Type B pancreatic cell (in vitro differentiated cells): ENCODE measurements around the gene ITPRID1. TPM values are rescaled to one million over a fixed set of nuclear protein-coding genes. Genes with fewer than 3 reads are reported as not detected.
"Not testable (repeated sequence)": the region's sequence is repeated elsewhere in the genome, so short reads cannot be mapped to it uniquely, and the experiment has no call there.

Experiments used
- DNase-seq: peaks from one replicate; pipeline ENCODE4 v3.0.0; 2021; ENCODE audit warnings: mixed read lengths; ENCODE audit not compliant: unreplicated experiment; ENCODE audit errors: extremely low spot score
- H3K27ac Mint-ChIP-seq: 2 replicates; pipeline ENCODE4 v1.8.0; 2021; ENCODE audit warnings: mild to moderate bottlenecking, mixed read lengths
- H3K27me3 Mint-ChIP-seq: 2 replicates; pipeline ENCODE4 v1.8.0; 2021; ENCODE audit warnings: mixed read lengths
- H3K36me3 Mint-ChIP-seq: 2 replicates; pipeline ENCODE4 v1.8.0; 2021; ENCODE audit warnings: mixed read lengths
- H3K4me1 Mint-ChIP-seq: one replicate; pipeline ENCODE4 v1.8.0; 2021; ENCODE audit warnings: mixed read lengths; ENCODE audit not compliant: unreplicated experiment
- H3K4me3 Mint-ChIP-seq: 2 replicates; pipeline ENCODE4 v1.8.0; 2021; ENCODE audit warnings: mild to moderate bottlenecking, mixed read lengths
- H3K9me3 Mint-ChIP-seq: 2 replicates; pipeline ENCODE4 v1.8.0; 2021; ENCODE audit warnings: mixed read lengths
- long read RNA-seq: library from polyadenylated mRNA; unstranded; transcript quantifications from one replicate; pipeline ENCODE4 v2.0.0, GENCODE V29; 2020
- total RNA-seq: library from RNA; stranded (reverse); gene quantifications from 2 replicates; pipeline ENCODE4 v1.2.1, GENCODE V29; 2021; ENCODE audit warnings: low replicate concordance
- TF ChIP-seq, protein P1 (sequence below): fragments of 200-600 bp; sonication (generic); conservative IDR thresholded peaks from 2 replicates; pipeline ENCODE4 v1.5.0; 2021; ENCODE audit warnings: antibody characterized with exemption, mild to moderate bottlenecking

ITPRID1 gene
- total RNA-seq = 0.07 and 0.14 TPM in 2 replicates
- long read RNA-seq, partial matches to known transcripts = 1 of 2 reads
- long read RNA-seq, other reads (novel, unspliced or antisense) = 1 of 2 reads

GRCh38 chr7:31513790-31514189, at the start of gene ITPRID1:
ITPRID1 (plus strand) TSS chr7:31514090; CDS start chr7:31553025, 38,935 bp downstream.
- TF ChIP-seq, protein P1, sequence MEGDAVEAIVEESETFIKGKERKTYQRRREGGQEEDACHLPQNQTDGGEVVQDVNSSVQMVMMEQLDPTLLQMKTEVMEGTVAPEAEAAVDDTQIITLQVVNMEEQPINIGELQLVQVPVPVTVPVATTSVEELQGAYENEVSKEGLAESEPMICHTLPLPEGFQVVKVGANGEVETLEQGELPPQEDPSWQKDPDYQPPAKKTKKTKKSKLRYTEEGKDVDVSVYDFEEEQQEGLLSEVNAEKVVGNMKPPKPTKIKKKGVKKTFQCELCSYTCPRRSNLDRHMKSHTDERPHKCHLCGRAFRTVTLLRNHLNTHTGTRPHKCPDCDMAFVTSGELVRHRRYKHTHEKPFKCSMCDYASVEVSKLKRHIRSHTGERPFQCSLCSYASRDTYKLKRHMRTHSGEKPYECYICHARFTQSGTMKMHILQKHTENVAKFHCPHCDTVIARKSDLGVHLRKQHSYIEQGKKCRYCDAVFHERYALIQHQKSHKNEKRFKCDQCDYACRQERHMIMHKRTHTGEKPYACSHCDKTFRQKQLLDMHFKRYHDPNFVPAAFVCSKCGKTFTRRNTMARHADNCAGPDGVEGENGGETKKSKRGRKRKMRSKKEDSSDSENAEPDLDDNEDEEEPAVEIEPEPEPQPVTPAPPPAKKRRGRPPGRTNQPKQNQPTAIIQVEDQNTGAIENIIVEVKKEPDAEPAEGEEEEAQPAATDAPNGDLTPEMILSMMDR = no peak
- Mint-ChIP-seq H3K36me3 (no peaks in the 10 kb centered on the region), H3K27ac (no peak within 1 kb of the TSS), H3K9me3 (no peaks in the 10 kb centered on the region), H3K27me3 (peaks cover 7% of the 10 kb centered on the region), H3K4me3 (no peak within 1 kb of the TSS), H3K4me1 (no peaks in the 10 kb centered on the region)
- DNase-seq = no peak

DNA sequence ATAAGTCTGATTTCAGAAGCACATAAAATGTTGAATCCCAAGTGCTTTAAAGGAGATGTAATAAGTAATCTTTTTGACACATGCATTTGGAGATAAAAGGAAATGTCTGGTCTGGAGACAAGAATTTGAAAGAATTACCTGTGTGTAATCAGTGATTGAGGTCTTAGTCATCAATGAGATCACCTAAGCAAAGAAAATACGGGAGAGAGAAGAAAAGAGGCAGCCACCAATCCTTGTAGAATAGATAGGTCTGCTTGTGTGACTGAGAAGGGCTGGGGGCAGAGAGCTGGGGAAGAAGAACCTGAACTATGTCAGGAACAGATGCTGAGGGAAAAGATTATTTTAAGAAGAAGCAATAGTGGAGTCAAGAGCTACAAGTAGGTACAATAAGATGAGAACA, 49.3 kb upstream of the ITPRID1 start:
- Mint-ChIP-seq H3K4me3 (no peak overlapping the region), H3K9me3 (no peaks in the 10 kb centered on the region), H3K4me1 (no peaks in the 10 kb centered on the region), H3K27me3 (peaks cover 32% of the 10 kb centered on the region), H3K27ac (no peak overlapping the region), H3K36me3 (no peaks in the 10 kb centered on the region)
- TF ChIP-seq, protein P1 = no peak
- DNase-seq = no peak

DNA sequence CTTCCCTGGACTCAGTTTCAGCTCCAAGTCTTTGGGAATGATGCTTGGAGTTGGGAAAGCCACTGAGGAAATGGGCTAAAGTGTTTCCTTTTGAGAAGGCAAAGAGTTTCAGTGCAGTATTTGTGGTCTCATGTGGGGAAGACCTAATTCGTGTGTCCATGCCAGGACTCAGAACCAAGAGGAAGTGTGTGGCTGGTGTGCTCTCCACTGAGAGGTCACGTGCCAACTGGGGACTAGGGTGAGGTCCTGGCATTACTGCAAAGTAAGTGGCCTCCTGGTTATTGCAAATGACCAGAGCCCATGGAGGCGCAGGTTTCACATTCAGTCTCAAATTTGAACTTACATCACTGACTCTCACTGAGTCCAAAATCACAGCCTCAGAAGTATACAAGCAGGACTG, 48.6 kb upstream of the ITPRID1 start:
- Mint-ChIP-seq H3K9me3 (no peaks in the 10 kb centered on the region), H3K36me3 (no peaks in the 10 kb centered on the region), H3K4me3 (no peak overlapping the region), H3K27me3 (peaks cover 38% of the 10 kb centered on the region), H3K27ac (no peak overlapping the region), H3K4me1 (no peaks in the 10 kb centered on the region)
- DNase-seq = no peak
- TF ChIP-seq, protein P1 = no peak

GRCh38 chr7:31466036-31466435, 47.9 kb upstream of the ITPRID1 start:
- H3K36me3 Mint-ChIP-seq = no peaks in the 10 kb centered on the region
- TF ChIP-seq, protein P1 = no peak
- H3K4me1 Mint-ChIP-seq = no peaks in the 10 kb centered on the region
- no peak overlapping the region for H3K27ac Mint-ChIP-seq
- no peak overlapping the region for H3K4me3 Mint-ChIP-seq
- DNase-seq = no peak
- H3K27me3 Mint-ChIP-seq = peaks cover 44% of the 10 kb centered on the region
- no peaks in the 10 kb centered on the region for H3K9me3 Mint-ChIP-seq

DNA sequence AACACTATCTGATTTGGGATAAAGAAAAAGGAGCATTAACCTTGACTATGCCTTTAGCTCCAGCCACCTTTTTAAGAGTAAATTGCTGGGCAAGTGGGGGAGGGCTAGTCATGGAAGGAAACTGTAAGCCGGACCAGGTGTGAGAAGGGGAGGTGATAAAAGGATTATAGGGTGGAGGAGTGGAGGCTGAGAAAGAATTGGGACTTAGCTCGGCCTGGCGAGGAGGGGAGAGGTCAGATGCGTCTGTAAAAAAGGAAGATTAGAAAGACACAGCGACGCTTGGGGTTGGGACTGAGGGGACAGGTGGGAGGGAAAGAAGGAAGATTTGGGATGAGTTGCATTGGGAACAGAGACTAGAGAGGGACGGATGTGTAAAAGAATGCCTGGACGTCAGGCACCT, 43.0 kb upstream of the ITPRID1 start:
- not testable (repeated sequence) for DNase-seq, H3K9me3 Mint-ChIP-seq, H3K4me1 Mint-ChIP-seq, H3K27ac Mint-ChIP-seq, H3K36me3 Mint-ChIP-seq, H3K4me3 Mint-ChIP-seq
- H3K27me3 Mint-ChIP-seq = peaks cover 48% of the 10 kb centered on the region

GRCh38 chr7:31475368-31475767, 38.5 kb upstream of the ITPRID1 start:
- no peak for DNase-seq
- Mint-ChIP-seq H3K27me3 (peaks cover 21% of the 10 kb centered on the region), H3K4me1 (peaks cover 12% of the 10 kb centered on the region), H3K27ac (no peak overlapping the region), H3K9me3 (no peaks in the 10 kb centered on the region), H3K36me3 (no peaks in the 10 kb centered on the region), H3K4me3 (no peak overlapping the region)
- TF ChIP-seq, protein P1 = no peak
